Measurements from ENCODE around the gene DOK4.

DOK4 gene

DNA sequence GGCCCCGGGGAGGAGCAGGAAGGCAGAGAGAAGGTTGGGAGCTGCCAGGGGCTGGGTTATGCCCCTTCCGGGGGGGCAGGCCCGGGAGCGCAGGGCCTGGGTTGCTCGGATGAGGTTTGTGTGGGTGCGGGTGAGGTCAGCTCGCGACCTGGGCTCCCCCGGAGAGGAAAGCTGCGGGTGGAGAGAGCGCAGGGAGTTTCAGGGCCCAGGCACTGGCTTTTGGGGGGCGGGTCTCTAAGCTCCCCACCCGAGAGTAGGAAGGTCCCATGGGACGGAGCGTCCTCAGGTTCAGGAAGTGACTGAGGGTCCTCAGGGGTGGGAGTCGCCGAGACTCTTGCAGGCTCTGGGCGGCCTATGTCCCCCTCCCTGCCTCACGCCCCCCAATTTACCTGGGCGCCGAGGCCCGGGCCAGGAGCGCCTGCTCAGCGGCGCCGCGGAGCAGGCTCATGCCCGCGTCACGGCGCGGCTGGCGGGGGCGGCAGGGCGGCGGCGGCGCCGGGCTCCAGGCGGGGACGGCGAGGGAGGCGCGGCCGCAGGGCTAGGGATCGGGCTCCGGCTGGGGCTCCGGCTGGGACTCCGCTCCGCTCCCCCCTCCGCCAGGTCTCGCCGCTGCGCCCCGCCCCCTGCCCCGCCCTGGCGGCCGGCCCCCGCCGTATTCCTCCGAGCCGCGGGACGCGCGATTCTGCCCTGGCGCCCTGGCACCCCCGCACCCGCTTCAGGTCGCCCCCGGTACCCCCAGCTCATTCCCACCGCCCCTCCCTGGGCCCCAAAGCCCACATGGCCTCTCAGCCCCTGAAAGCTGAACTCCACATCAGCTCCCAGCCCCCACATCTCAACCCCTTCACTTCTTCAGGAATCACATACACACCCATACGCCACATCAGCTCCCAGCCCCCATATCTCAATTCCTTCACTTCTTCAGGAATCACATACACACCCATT lies at the start of gene DOK4:
TSS of gene DOK4 (minus strand) at position 578 of the 942 bp plus-strand sequence. CDS start 6,986 bp downstream, outside the sequence.
- peak; percentile 3 for DNase-seq

DNA sequence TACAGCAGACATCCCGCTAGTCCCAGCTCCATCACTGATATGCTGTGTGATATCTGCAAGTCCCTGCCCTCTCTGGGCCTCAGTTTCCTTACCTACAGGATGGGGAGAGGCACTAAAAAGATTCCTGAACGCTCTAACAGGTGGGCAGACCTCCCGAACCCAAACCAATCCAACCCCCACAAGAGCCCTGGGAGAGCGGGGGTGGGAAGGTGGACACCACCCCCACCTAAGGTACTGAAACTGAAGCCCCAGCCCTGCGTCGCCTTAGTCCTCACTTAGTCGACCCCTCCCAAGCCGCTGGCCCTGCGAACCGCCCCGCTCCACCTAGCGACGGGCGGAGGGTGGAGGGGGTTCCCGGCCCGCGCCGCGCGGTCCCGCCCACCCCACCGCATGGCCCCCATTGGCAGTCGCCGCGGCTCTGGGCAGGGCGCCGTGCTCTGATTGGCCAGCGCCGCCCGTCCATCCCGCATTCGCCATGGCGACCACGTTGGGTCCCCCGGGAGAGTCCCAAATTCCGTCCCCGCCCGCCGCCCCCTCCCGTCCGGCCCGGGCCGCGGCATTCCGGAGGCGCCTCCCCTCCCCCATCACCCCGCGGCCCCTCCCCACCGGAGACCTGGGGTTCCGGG lies 49.5 kb upstream of the DOK4 start:
- DNase-seq, result peak; percentile 19

DNA sequence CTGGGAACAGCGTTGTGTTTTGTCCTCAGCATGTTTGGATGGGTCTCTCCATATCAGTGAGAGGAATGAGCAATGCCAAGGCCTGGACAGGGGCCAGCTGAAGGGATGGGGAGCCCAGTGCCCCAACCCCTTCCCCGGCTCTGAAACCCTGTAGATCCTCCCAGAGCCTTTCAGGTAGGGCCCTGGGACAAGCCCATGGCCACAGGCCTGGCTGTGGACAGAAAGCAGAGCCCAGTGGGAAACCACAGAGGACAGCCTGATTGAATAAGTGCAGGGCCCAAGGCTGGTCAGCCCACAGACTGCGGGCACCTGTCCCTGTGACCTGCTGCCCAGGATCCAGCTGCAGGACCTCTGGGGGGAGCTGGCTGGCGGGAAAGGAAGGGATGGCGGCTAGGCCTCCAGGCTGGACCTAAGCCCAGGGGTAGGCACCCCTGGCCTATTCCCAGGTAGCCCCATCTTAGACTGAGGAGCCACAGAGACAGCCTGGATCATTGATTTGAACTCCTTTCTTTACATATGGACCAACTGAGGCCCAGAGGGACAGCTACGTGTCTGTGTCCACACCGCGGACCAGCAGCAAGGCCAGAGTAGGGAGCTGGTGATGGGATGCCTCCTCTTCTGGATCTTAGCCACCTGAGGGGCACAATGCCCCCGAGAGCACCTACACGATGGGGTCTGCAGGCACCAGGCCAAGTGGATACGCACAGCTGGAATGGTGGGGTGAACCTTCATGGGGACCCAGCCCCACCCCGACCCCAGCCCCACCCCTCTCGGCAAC lies 48.8 kb upstream of the DOK4 start:
- no peak for DNase-seq

DNA sequence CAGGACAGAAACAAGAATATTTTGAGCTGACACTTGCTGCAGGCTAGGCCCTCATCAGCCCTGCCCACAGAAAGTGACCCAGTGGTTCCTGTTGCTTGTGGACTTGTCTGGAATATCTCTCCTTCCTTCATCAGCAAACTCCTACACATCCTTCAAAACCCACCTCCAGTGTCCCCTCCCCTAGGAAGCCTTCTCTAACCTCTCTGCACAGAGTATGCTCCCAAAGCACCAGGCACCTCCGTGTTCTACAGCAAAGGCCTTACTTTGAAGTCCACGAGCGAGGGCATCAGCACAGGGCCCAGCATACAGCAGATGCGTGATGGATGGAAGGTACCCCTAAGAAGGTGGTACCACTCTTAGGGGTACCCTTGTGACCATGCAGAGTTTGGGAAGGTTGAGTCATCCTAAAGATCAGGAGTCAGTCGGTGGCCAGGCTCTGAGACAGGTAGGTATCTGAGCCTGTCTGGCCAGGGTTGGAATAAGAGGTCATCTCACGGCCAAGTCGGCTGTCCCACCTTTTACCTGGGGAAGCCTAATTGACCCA lies 48.1 kb upstream of the DOK4 start:
- DNase-seq, result no peak

DNA sequence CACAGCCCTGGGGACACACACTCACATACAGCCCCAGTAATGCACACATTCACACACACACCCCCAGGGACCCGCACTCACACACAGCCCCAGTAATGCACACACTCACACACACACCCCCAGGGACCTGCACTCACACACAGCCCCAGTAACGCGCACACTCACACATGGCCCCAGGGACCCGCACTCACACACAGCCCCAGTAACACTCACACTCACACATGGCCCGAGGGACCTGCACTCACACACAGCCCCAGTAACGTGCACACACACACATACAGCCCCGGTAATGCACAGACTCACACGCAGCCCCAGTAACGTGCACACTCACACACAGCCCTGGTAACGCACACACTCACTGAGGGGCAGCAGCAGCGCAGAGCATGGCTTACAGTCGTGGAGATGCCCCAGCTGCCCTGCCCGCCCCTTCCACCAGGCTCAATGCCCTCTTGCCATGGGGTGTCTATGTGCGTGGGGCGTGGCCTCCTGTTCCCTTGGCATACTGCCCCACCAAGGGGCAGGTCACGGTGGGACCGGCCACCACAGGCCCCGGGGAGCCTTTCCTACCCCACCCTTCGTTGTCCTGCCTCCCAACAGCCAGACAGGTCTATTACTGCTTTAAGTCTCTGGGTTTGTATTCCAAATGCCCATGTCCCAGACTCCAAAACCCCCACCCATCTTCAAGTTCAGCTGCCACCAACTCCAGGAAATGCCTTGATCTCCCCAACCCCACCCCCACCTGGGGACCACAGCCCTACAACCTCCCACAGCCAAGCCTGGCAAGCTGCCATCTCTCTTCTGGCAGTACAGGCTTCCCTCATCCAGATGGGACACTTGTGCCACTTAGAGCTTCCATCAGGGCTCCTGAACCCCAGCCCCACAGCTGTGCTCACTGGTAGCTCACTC lies 47.4 kb upstream of the DOK4 start:
- peak; percentile 29 for DNase-seq

- no peak for DNase-seq
These were observed 46.0 kb upstream of the DOK4 start for GRCh38 chr16:57532266-57532625.

DNA sequence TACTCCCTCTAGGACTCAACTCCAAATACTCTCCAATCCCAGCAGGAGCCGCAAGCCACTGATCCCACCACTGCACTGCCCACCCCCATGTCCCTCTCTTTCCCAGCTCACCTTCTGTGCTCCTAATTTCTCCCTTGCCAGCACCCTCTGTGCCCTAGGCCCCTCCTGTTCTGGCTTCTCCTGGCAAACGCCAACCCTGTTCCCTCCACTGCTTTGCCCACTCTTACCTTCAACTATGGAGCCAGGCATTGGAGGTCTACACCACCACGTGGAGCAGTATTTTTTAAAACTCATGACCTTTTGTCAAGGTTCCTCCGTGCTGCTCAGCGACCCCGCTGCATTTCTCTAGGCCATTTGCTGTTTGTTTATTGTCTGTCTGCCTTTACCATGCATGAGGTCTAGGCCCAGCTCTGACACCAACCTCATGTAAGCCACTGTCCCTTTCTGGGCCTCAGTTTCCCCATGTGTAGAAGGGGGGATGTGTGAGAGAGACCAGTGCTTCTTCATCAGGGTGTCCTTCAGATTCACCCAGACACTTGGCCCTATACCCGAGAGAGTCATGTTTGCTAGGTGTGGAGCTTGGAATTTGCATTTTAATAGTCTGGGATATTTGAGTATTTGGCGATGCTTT lies 45.5 kb upstream of the DOK4 start:
- DNase-seq, result no peak

DNA sequence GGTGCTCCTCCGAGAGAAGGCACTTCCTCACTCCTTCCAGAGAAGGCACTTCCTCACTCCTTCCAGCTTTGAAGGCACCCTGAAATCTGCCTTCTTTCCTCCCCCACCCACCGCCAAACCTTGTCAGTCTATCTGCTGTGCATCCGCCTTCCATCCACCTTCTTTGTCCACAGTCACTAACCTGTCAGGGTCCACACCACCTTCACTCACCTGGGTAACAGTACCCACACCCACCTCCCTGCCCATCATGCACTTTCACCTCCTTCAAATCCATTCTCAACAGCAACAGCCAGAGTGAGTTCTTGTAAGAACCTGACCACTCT lies 44.9 kb upstream of the DOK4 start:
- DNase-seq, result no peak

- DNase-seq, result no peak
These were observed 44.4 kb upstream of the DOK4 start for GRCh38 chr16:57530522-57531252.

DNA sequence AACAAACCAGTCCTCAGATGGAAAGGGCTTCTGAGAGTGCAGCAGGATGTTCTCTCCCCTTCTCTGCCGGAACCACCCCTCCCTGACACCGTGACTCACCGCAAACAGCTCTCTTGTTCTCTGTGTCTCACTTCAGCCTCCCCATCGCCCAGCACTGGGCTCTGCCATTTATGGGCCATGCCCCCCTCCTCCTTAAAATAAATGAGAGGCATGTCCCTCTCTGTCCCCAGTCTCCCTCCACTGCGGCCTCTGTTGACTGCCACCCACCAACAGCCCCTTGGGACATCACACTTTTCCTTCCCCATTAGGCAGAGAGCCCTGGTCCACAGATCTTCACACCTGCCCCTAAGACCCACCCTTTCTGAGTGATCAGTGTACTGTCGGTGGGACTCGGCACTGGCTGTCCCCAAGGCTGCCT lies 43.8 kb upstream of the DOK4 start:
- DNase-seq, result no peak

DNA sequence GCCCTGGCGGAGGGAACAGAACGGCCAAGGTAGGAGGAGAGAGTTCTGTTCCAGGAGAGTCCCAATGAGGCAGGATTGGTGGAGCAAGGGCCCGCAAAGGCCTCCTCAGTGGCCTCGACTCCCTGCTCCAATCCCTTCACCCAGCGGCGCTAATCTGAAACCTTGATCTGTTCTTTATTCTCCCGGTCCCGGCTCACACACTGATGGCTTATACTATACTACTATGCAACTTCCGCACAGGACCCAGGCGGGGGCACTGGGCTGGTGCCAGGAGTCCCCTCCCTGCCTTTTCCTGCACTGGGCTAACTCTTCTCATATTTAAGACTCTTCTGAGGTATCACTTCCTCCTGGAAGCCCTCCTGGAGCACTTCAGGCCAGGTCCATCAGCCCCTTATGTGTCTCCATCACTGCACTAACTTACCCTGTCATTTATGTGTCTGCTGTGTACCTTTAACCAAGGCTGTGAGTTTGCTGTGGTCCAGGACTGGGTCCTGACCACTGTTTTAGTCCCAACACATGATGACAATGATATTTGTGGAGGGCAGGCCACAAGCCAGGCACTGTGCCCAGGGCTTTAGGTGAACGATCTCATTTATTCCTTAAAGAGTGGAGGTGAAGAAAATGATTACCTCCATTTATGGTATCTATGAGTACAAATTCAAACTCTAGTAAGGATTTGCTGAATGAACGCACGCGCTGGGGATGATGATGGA lies 43.3 kb upstream of the DOK4 start:
- no peak for DNase-seq

DNA sequence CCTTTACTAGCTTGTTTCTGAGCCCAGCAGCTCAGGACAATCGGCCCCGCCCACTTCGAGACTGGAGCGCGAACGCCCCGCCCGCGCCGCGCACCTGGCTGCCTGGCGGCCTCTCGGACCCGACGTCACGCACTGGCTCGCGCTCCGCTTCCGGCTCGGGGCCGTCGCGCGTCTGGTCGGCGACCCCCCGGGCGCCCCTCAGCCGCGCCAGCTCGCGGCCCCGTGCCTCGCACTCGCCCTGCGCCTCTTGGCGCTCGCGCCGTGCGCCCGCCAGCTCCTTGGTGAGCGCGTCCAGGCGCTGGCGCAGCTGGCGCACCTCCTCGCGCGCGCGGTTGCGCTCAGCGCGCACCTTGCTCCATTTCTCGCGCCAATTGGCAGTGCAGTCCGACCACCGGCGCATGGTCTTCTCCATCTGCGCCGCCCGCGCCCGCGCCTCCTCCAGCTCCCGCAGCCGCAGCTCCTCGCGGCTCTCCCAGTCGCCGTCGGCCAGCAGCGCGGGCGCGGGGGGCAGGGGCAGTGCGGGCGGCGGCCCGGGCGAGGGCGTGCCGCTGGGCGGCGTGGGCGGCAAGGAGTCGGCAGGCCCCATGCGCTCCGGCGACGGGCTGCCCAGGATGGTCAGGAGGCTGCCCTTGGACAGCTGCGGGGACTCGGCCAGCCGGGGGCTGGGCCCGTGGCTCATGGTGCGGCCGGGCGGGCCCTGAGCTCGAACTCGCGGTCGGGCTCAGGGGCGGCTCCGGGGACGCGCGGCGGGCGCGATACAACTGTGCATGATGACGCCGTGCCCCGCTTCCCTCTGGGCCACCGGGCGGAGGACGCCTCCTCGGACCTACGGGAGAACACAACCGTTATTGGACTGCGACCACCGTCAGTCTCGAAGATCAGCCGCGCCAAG lies 42.5 kb upstream of the DOK4 start:
- DNase-seq, result no peak

DNA sequence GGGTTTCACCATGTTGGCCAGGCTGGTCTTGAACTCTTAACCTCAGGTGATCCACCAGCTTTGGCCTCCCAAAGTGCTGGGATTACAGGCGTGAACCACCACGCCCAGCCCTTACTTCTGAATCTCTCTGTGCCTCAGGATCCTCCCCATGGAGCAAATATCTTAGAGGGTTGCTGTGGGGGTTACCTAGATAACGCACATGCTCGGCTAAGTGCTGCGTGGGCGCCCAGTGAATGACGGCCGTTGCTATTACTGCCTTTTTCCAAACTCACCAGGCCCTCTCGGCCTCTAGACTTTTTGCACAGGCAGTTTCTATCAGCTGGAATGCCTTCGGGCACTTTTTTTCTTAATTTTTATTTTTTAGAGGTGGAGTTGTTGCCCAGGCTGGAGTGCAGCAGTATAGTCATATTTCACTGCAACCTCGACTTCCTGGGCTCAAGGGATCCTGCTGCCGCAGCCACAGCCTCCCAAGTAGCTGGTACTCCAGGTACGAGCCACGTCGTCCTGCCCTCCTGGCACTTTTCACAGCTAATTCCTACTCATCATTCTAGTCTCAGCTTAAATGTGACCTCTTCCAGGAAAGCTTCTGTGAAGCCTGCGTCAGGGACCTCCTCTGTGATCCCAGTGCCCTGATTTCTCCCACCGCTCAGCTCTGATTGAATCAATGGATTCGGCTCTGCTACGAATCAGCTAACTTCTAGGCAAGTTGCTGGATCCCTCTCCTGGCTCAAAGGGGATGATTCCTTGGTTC lies 41.5 kb upstream of the DOK4 start:
- DNase-seq, result no peak

- DNase-seq, result no peak
These were observed 40.7 kb upstream of the DOK4 start for GRCh38 chr16:57527027-57527426.

GRCh38 chr16:57526498-57526897 lies 40.2 kb upstream of the DOK4 start:
- no peak for DNase-seq

DNA sequence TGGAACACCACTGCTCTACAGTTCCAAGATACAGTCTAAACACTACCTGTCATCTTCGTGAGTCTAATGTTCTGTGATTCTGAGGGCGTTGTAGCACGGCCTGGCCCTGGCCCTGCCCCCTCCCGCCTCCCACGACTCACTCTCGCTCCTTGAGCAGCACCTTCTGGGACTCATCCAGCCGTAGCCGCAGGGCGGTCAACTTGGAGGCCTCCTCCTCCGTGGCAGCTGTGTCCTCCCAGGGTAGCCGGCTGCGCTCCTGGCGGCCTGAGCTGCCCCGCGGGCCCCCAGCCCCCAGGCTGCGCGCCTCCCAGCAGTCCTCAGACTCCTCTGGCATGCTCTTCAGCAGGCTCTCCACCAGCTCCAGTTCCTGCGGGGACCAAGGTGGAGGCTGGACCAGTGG lies 39.5 kb upstream of the DOK4 start:
- DNase-seq, result peak; percentile 11

DNA sequence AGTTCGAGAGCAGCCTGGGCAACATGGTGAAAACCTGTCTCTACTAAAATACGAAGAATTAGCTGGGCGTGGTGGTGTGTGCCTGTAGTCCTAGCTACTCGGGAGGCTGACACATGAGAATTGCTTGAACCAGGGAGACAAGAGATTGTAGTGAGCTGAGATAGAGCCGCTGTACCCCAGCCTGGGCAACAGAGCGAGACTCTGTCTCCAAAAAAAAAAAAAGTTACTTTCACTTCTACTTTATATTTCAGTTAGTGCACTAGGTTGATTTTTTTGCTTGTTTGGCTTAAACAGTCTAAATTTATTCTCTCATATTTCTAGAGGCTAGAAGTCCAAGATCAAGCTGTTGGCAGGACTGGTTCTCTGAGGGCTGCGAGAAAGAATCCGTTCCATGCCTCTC lies 36.7 kb upstream of the DOK4 start:
- no peak for DNase-seq

- peak; percentile 11 for DNase-seq
These were observed 33.6 kb upstream of the DOK4 start for GRCh38 chr16:57519796-57520360.

All from DMS79 treated with DMSO at 0.1 percent for 48 hours (cell line).